ENCODE measurements around the gene DLG2. TPM values are rescaled to one million over a fixed set of nuclear protein-coding genes. Genes with fewer than 3 reads are reported as not detected.

The DLG2 gene
- total and polyA plus RNA-seq, 2 donors (not counting 3 experiments of a cell fraction or from before 2014, with no cell fraction given): 0.15 to 1.1 TPM

DNA sequence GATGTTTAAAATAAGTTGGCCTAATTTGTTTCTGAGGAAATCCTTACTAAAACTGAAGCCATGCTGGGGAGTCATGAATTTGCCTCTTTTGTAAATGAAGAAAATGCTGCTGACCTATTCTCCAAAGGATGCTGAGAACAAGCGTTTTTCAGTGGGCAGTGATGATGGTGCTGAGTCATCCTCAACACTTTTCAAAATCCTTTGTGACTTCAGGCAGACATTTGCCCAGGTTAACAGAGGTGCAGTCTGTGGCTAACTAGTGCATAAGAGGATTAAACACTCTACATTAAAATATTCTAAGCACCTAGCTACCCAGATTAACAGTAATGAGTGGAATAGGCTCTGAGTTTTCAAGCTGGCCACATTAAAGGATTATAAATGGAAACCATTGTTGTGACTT, 509.0 kb downstream of the DLG2 start:
- Histone ChIP-seq H3K27me3 (ENCODE audit: control insufficient read depth in 2 of 2, insufficient read depth in 2 of 2, low read length in 2 of 2) (no peaks in the 10 kb centered on the region), H4K20me1 (replicated peaks; ENCODE audit: control insufficient read depth, extremely low read depth, insufficient read depth, low read length) (no peaks in the 10 kb centered on the region), H3K9me1 (replicated peaks; ENCODE audit: control insufficient read depth, extremely low read depth, insufficient read depth, low read length) (no peaks in the 10 kb centered on the region), H3K36me3 (ENCODE audit: control insufficient read depth in 2 of 2, extremely low read depth in 1 of 2, insufficient read depth in 2 of 2, low read length in 2 of 2) (no peaks in the 10 kb centered on the region), H2AFZ (ENCODE audit: low read depth, low read length) (no peak overlapping the region), H3K9me3 (replicated peaks; ENCODE audit: control insufficient read depth, insufficient read depth, low read length) (peaks cover 2% of the 10 kb centered on the region), H3K9ac (replicated peaks; ENCODE audit: extremely low read depth, insufficient read depth, low read length) (no peak overlapping the region), H3K4me3 (replicated peaks in 1 of 3; ENCODE audit: insufficient read depth in 1 of 3, low read depth in 1 of 3, low read length in 3 of 3) (no peak overlapping the region), H3K79me2 (ENCODE audit: control insufficient read depth, insufficient read depth, low read length) (no peaks in the 10 kb centered on the region), H3K27ac (ENCODE audit: insufficient read depth, low read depth, low read length) (no peak overlapping the region), H3K4me2 (ENCODE audit: insufficient read depth, low read length) (no peak overlapping the region), H3K4me1 (ENCODE audit: control insufficient read depth, extremely low read depth, insufficient read depth, low read length) (no peaks in the 10 kb centered on the region)
- DNase-seq (ENCODE audit: low read depth, low spot score): no peak
- CTCF ChIA-PET: no interaction called here
- intact Hi-C loops (cut with micrococcal nuclease) (no loop called here), dilution Hi-C loops (cut with MboI; ENCODE audit: extremely low pct_ligation_motif_present, low sequenced_read_pairs) (no loop called here)
- no peak for FAIRE-seq
- TF ChIP-seq POLR2A (IDR thresholded peaks at IDR 0.05; ENCODE audit: low read depth, low read length) (no peak), GATA2 (IDR thresholded peaks at IDR 0.05; ENCODE audit: insufficient read depth, insufficient read length, low read depth, low read length) (no peak), FOS (IDR thresholded peaks at IDR 0.05; ENCODE audit: borderline replicate concordance, insufficient read depth, low read length) (no peak), JUN (IDR thresholded peaks at IDR 0.05; ENCODE audit: borderline replicate concordance, insufficient read depth, insufficient read length, low read depth) (no peak), CTCF (IDR thresholded peaks at IDR 0.05; ENCODE audit: extremely low read depth in 1 of 2, insufficient read depth in 1 of 2, low read depth in 1 of 2, low read length in 2 of 2) (no peak), MYC (IDR thresholded peaks at IDR 0.05; ENCODE audit: low read depth, low read length) (no peak), POLR2AphosphoS5 (IDR thresholded peaks at IDR 0.05; ENCODE audit: insufficient read depth, low read depth, low read length) (no peak), EZH2 (IDR thresholded peaks at IDR 0.05; ENCODE audit: borderline replicate concordance, low read depth, low read length, severe bottlenecking) (no peak)
- TF ChIP-seq, protein P1, sequence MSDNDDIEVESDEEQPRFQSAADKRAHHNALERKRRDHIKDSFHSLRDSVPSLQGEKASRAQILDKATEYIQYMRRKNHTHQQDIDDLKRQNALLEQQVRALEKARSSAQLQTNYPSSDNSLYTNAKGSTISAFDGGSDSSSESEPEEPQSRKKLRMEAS (IDR thresholded peaks at IDR 0.05; ENCODE audit: insufficient read depth, insufficient read length): no peak
- no TSS peak for BruUV-seq (replicated peaks)
- POLR2A ChIA-PET: no interaction called here
